Endothelial cell of umbilical vein (primary cell): Measurements from ENCODE around the gene CPA2. TPM values are rescaled to one million over a fixed set of nuclear protein-coding genes. Genes with fewer than 3 reads are reported as not detected.

Experiments
- BruUV-seq: library from RNA; stranded (reverse); fragments of 400-500 nt; replicated peaks from 2 replicates; lab custom pipeline; 2021; lab: Mats Ljungman, UMichigan
- CTCF ChIA-PET: fragments of 300-600, 350-600 bp; sonication (Branson Sonifier 250); formaldehyde crosslinking; loops from one replicate; lab custom pipeline; 2021; ENCODE audit warnings: antibody characterized with exemption, inconsistent platforms; lab: Charles Lee
- POLR2A ChIA-PET: fragments of 300-600, 350-600 bp; sonication (Branson Sonifier 250); formaldehyde crosslinking; loops from one replicate; lab custom pipeline; 2021; ENCODE audit warnings: antibody characterized with exemption, inconsistent platforms; lab: Charles Lee
- DNase-seq: peaks from one replicate; pipeline ENCODE4 v3.0.0-alpha.2; 2011; ENCODE audit warnings: low read depth, low spot score
- FAIRE-seq: peaks from 2 replicates; lab custom pipeline; 2011; peaks lifted over from hg19 to GRCh38; lab: Jason Lieb, UNC
- H2AFZ ChIP-seq: 2 replicates; pipeline ENCODE4 v1.6.0; 2012; ENCODE audit warnings: low read depth, low read length, control low read depth, inconsistent platforms
- H3K27ac ChIP-seq: 2 replicates; pipeline ENCODE4 v1.5.1; 2011; ENCODE audit warnings: low read depth, mild to moderate bottlenecking, control low read depth, low read length, moderate library complexity; ENCODE audit not compliant: insufficient read depth
- H3K27me3 ChIP-seq, 2 experiments: 2 replicates each; pipeline versions ENCODE4 v1.6.0 to v1.6.1; 2011; ENCODE audit warnings: low read length in 2 of 2, mixed read lengths in 1 of 2; ENCODE audit not compliant: control insufficient read depth in 2 of 2, insufficient read depth in 2 of 2
- H3K36me3 ChIP-seq, 2 experiments: 2 replicates in 1 of 2; 3 replicates in 1 of 2; pipeline ENCODE4 v1.5.1; 2011; ENCODE audit warnings: low read length in 2 of 2, mild to moderate bottlenecking in 1 of 2, moderate library complexity in 1 of 2; ENCODE audit not compliant: control insufficient read depth in 2 of 2, insufficient read depth in 2 of 2; ENCODE audit errors: extremely low read depth in 1 of 2
- H3K4me1 ChIP-seq: 3 replicates; pipeline ENCODE4 v1.5.1; 2011; ENCODE audit warnings: mild to moderate bottlenecking, low read length; ENCODE audit not compliant: control insufficient read depth, insufficient read depth; ENCODE audit errors: extremely low read depth
- H3K4me2 ChIP-seq: 2 replicates; pipeline ENCODE4 v1.6.1; 2011; ENCODE audit warnings: low read length, control low read depth, mixed read lengths; ENCODE audit not compliant: insufficient read depth
- H3K4me3 ChIP-seq, 3 experiments: fragments of 200-600 bp in 1 of 3; sonication (generic), shearing (Covaris generic) in 1 of 3; replicated peaks in 1 of 3; 2 replicates each; pipeline ENCODE4 v1.5.1; 2011 to 2016; ENCODE audit warnings: control low read depth in 3 of 3, low read length in 3 of 3, mild to moderate bottlenecking in 2 of 3, inconsistent platforms in 1 of 3, low read depth in 1 of 3, moderate library complexity in 1 of 3; ENCODE audit not compliant: insufficient read depth in 1 of 3
- H3K79me2 ChIP-seq: 2 replicates; pipeline ENCODE4 v1.6.0; 2012; ENCODE audit warnings: low read length, inconsistent platforms; ENCODE audit not compliant: control insufficient read depth, insufficient read depth
- H3K9ac ChIP-seq: replicated peaks from 2 replicates; pipeline ENCODE3; 2011; ENCODE audit warnings: low read length, control low read depth; ENCODE audit not compliant: insufficient read depth; ENCODE audit errors: extremely low read depth
- H3K9me1 ChIP-seq: replicated peaks from 3 replicates; pipeline ENCODE4 v1.6.0; 2011; ENCODE audit warnings: mild to moderate bottlenecking, low read length; ENCODE audit not compliant: control insufficient read depth, insufficient read depth; ENCODE audit errors: extremely low read depth
- H3K9me3 ChIP-seq: replicated peaks from 2 replicates; pipeline ENCODE4 v1.5.1; 2012; ENCODE audit warnings: low read length, inconsistent platforms; ENCODE audit not compliant: control insufficient read depth, insufficient read depth
- H4K20me1 ChIP-seq: replicated peaks from 2 replicates; pipeline ENCODE3; 2011; ENCODE audit warnings: mild to moderate bottlenecking, low read length; ENCODE audit not compliant: control insufficient read depth, insufficient read depth; ENCODE audit errors: extremely low read depth
- CTCF ChIP-seq, 2 donors: IDR thresholded peaks; 1 replicate in 1 of 2; 2 replicates in 1 of 2; pipeline ENCODE4 v1.5.1; 2011; ENCODE audit warnings: low read length in 2 of 2, mild to moderate bottlenecking in 2 of 2, moderate library complexity in 2 of 2, control low read depth in 1 of 2, inconsistent platforms in 1 of 2, low read depth in 1 of 2; ENCODE audit not compliant: insufficient read depth in 1 of 2; ENCODE audit errors: extremely low read depth in 1 of 2
- EZH2 ChIP-seq: IDR thresholded peaks from 2 replicates; pipeline ENCODE4 v1.6.1; 2012; ENCODE audit warnings: borderline replicate concordance, low read depth, mild to moderate bottlenecking, moderate library complexity, low read length, inconsistent platforms; ENCODE audit not compliant: severe bottlenecking
- FOS ChIP-seq: IDR thresholded peaks from 2 replicates; pipeline ENCODE4 v1.6.1; 2011; ENCODE audit warnings: mild to moderate bottlenecking, low read length, moderate library complexity, borderline replicate concordance; ENCODE audit not compliant: insufficient read depth
- GATA2 ChIP-seq: IDR thresholded peaks from 2 replicates; pipeline ENCODE4 v1.7.0; 2011; ENCODE audit warnings: low read depth, mild to moderate bottlenecking, moderate library complexity, mixed read lengths, low read length; ENCODE audit not compliant: insufficient read length, insufficient read depth
- JUN ChIP-seq: IDR thresholded peaks from 2 replicates; pipeline ENCODE4 v1.6.1; 2011; ENCODE audit warnings: borderline replicate concordance, low read depth; ENCODE audit not compliant: insufficient read length, insufficient read depth
- MAX ChIP-seq: IDR thresholded peaks from 2 replicates; pipeline ENCODE4 v1.6.1; 2011; ENCODE audit not compliant: insufficient read depth, insufficient read length
- MYC ChIP-seq: IDR thresholded peaks from one replicate; pipeline ENCODE4 v1.6.1; 2011; ENCODE audit warnings: mild to moderate bottlenecking, low read depth, low read length
- POLR2A ChIP-seq: IDR thresholded peaks from 2 replicates; pipeline ENCODE4 v1.6.1; 2012; ENCODE audit warnings: low read depth, mild to moderate bottlenecking, control low read depth, low read length
- POLR2AphosphoS5 ChIP-seq: IDR thresholded peaks from 2 replicates; pipeline ENCODE4 v1.6.1; 2012; ENCODE audit warnings: low read depth, mild to moderate bottlenecking, control low read depth, low read length, moderate library complexity; ENCODE audit not compliant: insufficient read depth
- dilution Hi-C: fragments of 300-500 bp; cut with MboI; formaldehyde crosslinking; loops from one replicate; pipeline ENCODE4 v1.15.0; 2019; ENCODE audit warnings: low sequenced_read_pairs; ENCODE audit not compliant: extremely low pct_ligation_motif_present
- intact Hi-C: fragments of 100-400 bp; cut with micrococcal nuclease; formaldehyde crosslinking; loops from one replicate; pipeline ENCODE4 v1.10.0; 2022
- polyA plus RNA-seq, 4 experiments: library from polyadenylated mRNA; depleted of rRNA in 3 of 4; stranded (reverse) in 3 of 4; unstranded in 1 of 4; fragments of >200 nt; gene quantifications; 2 replicates each; pipeline versions ENCODE4 v1.2.1 to v1.2.3, GENCODE V29; 2011 to 2012; ENCODE audit warnings: missing spikeins in 1 of 4
- total RNA-seq: library from RNA; stranded (reverse); gene quantifications from 2 replicates; pipeline ENCODE4 v1.2.3, GENCODE V29; 2021

The CPA2 gene
- total and polyA plus RNA-seq, 2 donors (not counting 3 experiments of a cell fraction or from before 2014, with no cell fraction given): not detected

- dilution Hi-C loops (no loop called here), intact Hi-C loops (no loop called here)
- no peaks in the 10 kb centered on the region for H3K9me3 ChIP-seq
- H4K20me1 ChIP-seq: no peaks in the 10 kb centered on the region
- no peaks in the 10 kb centered on the region for H3K4me1 ChIP-seq
- FAIRE-seq (no peak), DNase-seq (no peak)
- no peak overlapping the region for H3K27ac ChIP-seq
- no peak overlapping the region for H3K4me3 ChIP-seq
- H3K9ac ChIP-seq: no peak overlapping the region
- ChIA-PET CTCF (interaction anchor here (2.2 kb wide), 1 partner anchor 10 kb away, joined by 10 read pairs; the partner anchor contains the start of gene CPA4), POLR2A (no interaction called here)
- no peaks in the 10 kb centered on the region for H3K36me3 ChIP-seq
- no peak for TF ChIP-seq JUN
- no peak for TF ChIP-seq POLR2A
- TF ChIP-seq GATA2: no peak
- TF ChIP-seq CTCF (IDR thresholded peaks at IDR 0.05; ENCODE audit: extremely low read depth in 1 of 2, insufficient read depth in 1 of 2, low read depth in 1 of 2, low read length in 2 of 2): no peak
- TF ChIP-seq FOS: no peak
- no peak for TF ChIP-seq EZH2
- no peak for TF ChIP-seq POLR2AphosphoS5
- TF ChIP-seq MAX: no peak
- TF ChIP-seq MYC: no peak
- no TSS peak for BruUV-seq
- no peaks in the 10 kb centered on the region for H3K79me2 ChIP-seq
- peaks cover 0 to 3% of the 10 kb centered on the region in 2 experiments for H3K27me3 ChIP-seq
- no peaks in the 10 kb centered on the region for H3K9me1 ChIP-seq
- no peak overlapping the region for H3K4me2 ChIP-seq
- H2AFZ ChIP-seq: no peak overlapping the region
Observed at GRCh38 chr7:130303127-130303526, 36.5 kb downstream of the CPA2 start.
